ENCODE data around the gene PLPPR5.

DNA sequence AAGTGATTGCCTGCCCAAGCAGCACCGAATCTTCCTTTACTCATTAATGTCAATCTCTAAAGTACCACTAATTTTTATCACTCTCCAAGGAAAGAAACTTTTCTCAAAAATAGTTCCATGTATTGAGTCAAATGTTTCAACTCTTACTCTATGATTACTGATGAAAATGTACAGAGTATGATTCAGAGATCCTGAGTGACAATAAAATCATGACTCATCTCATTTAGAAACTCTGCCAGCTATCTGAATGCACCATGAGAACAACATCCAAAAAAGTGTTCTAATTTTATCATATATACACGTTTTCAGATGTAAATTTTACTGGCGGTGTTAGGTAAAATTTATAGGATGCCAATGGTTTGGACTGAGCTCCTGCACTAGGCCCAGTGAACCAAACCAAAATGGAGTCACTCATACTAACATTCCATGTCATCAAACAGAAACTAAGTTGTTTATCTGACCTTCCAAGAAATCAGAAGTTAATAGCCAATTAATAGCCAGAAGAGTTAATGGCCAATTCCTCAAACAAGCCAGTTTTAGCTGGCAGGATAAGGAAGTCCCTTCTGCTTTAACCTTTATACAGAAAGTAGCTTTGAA is 22.6 kb downstream of the PLPPR5 start:
- TF ChIP-seq TEAD1 (CRISPR knock-in tag; IDR thresholded peaks at IDR 0.05): no peak
- TF ChIP-seq, protein P1, sequence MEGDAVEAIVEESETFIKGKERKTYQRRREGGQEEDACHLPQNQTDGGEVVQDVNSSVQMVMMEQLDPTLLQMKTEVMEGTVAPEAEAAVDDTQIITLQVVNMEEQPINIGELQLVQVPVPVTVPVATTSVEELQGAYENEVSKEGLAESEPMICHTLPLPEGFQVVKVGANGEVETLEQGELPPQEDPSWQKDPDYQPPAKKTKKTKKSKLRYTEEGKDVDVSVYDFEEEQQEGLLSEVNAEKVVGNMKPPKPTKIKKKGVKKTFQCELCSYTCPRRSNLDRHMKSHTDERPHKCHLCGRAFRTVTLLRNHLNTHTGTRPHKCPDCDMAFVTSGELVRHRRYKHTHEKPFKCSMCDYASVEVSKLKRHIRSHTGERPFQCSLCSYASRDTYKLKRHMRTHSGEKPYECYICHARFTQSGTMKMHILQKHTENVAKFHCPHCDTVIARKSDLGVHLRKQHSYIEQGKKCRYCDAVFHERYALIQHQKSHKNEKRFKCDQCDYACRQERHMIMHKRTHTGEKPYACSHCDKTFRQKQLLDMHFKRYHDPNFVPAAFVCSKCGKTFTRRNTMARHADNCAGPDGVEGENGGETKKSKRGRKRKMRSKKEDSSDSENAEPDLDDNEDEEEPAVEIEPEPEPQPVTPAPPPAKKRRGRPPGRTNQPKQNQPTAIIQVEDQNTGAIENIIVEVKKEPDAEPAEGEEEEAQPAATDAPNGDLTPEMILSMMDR (IDR thresholded peaks at IDR 0.05 in 2 of 3, conservative IDR thresholded peaks at IDR 0.05 in 1 of 3; ENCODE audit: insufficient read depth in 2 of 3, low read depth in 1 of 3, low read length in 3 of 3): no peak
- TF ChIP-seq ZNF696 (CRISPR knock-in tag; conservative IDR thresholded peaks at IDR 0.05): no peak
- TF ChIP-seq ZC3H11A (IDR thresholded peaks at IDR 0.05; ENCODE audit: low read depth, low read length): no peak
- no peak for TF ChIP-seq ZNF282 (CRISPR knock-in tag; IDR thresholded peaks at IDR 0.05)
- TF ChIP-seq MIER1 (IDR thresholded peaks at IDR 0.05; ENCODE audit: low read depth): no peak
